Omental fat pad (tissue), 4 donors: ENCODE results near the gene ABL1. TPM values are rescaled to one million over a fixed set of nuclear protein-coding genes. Genes with fewer than 3 reads are reported as not detected.
"Not testable (repeated sequence)": the region's sequence is repeated elsewhere in the genome, so short reads cannot be mapped to it uniquely, and the experiment has no call there.

Experiments
- ATAC-seq: fragments of 150-250 bp; one replicate; pipeline ENCODE4 v1.9.1; 2016; ENCODE audit warnings: mild to moderate bottlenecking, moderate library complexity; ENCODE audit not compliant: low FRiP score
- DNase-seq: peaks from one replicate; pipeline ENCODE4 v3.0.0-alpha.2; 2019; ENCODE audit warnings: low spot score
- CTCF ChIP-seq, 3 donors: fragments of 450-650 bp; IDR thresholded peaks; one replicate each; pipeline ENCODE4 v1.5.1; 2016 to 2017; ENCODE audit warnings: antibody characterized with exemption in 3 of 3, mild to moderate bottlenecking in 3 of 3, moderate library complexity in 2 of 3
- total RNA-seq, 4 donors: library from RNA; depleted of rRNA; stranded (reverse); fragments of >200 nt; gene quantifications; one replicate each; pipeline ENCODE4 v1.1.0, GENCODE V29; 2016

Gene ABL1
- total RNA-seq, 4 donors from 2014 or later = 48.8 to 82.8 (median 75.3) TPM

DNA sequence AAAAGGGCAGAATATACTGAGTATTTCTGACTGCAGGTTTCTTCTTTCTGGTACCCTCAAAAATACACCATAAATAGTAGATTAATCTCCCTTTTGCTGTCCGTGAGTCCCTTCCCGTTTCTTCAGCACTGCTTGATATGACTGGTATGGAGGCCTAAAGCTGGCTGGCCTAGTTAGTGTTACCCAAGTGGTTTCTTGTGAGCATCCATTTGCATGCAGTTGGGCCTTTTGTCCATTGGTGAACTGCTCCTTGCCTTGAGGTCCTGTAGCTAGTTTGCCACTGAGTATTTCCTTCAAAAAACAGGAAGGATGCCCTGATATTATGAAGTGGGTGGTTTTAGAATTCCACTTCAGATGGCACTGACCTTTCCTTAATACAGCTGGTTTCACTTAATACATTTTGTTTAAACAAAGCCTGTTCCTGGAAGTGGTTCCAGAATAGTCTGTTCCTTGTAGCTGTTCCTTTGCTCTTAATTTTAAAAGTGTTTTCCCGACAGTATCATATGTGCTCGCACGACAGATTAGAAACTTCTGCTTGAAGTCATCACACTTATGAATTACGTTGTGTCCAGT lies 40.0 kb upstream of the ABL1 start:
- no peak for DNase-seq
- TF ChIP-seq CTCF (IDR thresholded peaks at IDR 0.05) = no peak
- ATAC-seq = no peak

- ATAC-seq, DNase-seq: not testable (repeated sequence)
These were observed 31.9 kb upstream of the ABL1 start for GRCh38 chr9:130803116-130803515.

- no peak for ATAC-seq
- DNase-seq = no peak
- no peak for TF ChIP-seq CTCF (IDR thresholded peaks at IDR 0.05)
These were observed 29.3 kb upstream of the ABL1 start for GRCh38 chr9:130805510-130806326.

GRCh38 chr9:130806327-130806716 lies 28.7 kb upstream of the ABL1 start:
- ATAC-seq (no peak), DNase-seq (no peak)
- TF ChIP-seq CTCF (IDR thresholded peaks at IDR 0.05) = no peak

DNA sequence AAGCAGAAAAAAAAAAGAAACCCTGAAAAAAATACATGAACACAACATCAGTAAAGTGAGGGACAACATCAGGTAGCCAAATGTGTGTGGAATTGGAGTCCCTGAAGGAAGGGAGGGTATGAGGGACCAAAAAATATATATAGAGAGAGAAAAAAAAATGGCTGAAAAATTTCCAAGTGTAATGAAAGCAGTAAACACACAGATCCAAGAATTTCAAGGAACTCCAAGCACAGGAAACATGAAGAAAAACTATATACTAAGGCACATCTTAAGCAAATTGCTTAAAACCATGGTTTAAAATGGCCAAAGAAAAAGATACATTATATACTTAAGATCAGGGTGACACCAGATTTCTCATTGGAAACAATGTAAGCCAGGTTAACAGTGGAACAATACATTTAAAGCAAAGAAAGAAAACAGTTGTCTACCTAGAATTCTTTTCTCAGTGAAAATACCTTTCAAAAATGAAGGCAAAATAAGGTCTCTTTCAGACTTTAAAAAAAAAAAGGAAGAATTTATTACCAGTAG lies 24.4 kb upstream of the ABL1 start:
- TF ChIP-seq CTCF (IDR thresholded peaks at IDR 0.05) = no peak
- no peak for ATAC-seq
- DNase-seq = no peak

GRCh38 chr9:130815242-130815808 lies 19.7 kb upstream of the ABL1 start:
- no peak for TF ChIP-seq CTCF (IDR thresholded peaks at IDR 0.05)
- DNase-seq (no peak), ATAC-seq (no peak)

- ATAC-seq = no peak
- DNase-seq = no peak
- TF ChIP-seq CTCF (IDR thresholded peaks at IDR 0.05) = no peak
These were observed 17.1 kb upstream of the ABL1 start for GRCh38 chr9:130817914-130818313.
